ENCODE data around the gene SCG5.

- TF ChIP-seq CTCF (conservative IDR thresholded peaks at IDR 0.05; ENCODE audit: low read depth, low read length) (no peak), EZH2 (IDR thresholded peaks at IDR 0.05; ENCODE audit: low read length, unreplicated experiment) (no peak)
These were observed 28.5 kb downstream of the SCG5 start for GRCh38 chr15:32669896-32670611.

Measured in PC-3 (cell line).